HCT116 (cell line): ENCODE data around the gene PFKP. TPM values are rescaled to one million over a fixed set of nuclear protein-coding genes. Genes with fewer than 3 reads are reported as not detected.
A peak's percentile ranks its signal among the peaks of the same experiment; 100 is the strongest.

ENCODE experiments used
- ATAC-seq: fragments of 200-7000 bp; cut with Tn5 transposase; 2 replicates; pipeline ENCODE4 v1.9.1; 2020; ENCODE audit warnings: mild to moderate bottlenecking, moderate library complexity
- BruUV-seq: library from RNA; stranded (reverse); fragments of 400-500 nt; replicated peaks from 2 replicates; lab custom pipeline; 2021; lab: Mats Ljungman, UMichigan
- CTCF ChIA-PET: fragments of 300-600 bp; sonication (Branson Sonifier 250); formaldehyde crosslinking; loops from one replicate; lab custom pipeline; 2021; ENCODE audit warnings: antibody characterized with exemption; lab: Charles Lee
- POLR2A ChIA-PET: fragments of 300-600, 350-600 bp; sonication (Branson Sonifier 250); formaldehyde crosslinking; loops from one replicate; lab custom pipeline; 2021; ENCODE audit warnings: antibody characterized with exemption; lab: Charles Lee
- RAD21 ChIA-PET, 2 experiments: fragments of 300-600 bp; sonication (Branson Sonifier 250); formaldehyde crosslinking; loops; one replicate each; lab custom pipeline; 2023; ENCODE audit warnings: low total read pairs in 2 of 2; ENCODE audit not compliant: uncharacterized antibody in 2 of 2, unreplicated experiment in 2 of 2, low non-redundant PET in 1 of 2; lab: Charles Lee
- DNase-seq: peaks from one replicate; pipeline ENCODE4 v3.0.0-alpha.2; 2010; ENCODE audit warnings: low read depth, low spot score
- H2AFZ ChIP-seq: fragments of 200-600 bp; shearing (Covaris generic), sonication (generic); 2 replicates; pipeline ENCODE4 v1.6.1; 2017; ENCODE audit warnings: low read depth, mixed run types, mixed read lengths, antibody characterized with exemption, low read length; ENCODE audit not compliant: poor library complexity, severe bottlenecking
- H3K27ac ChIP-seq: 2 replicates; pipeline ENCODE4 v1.5.1; 2012; ENCODE audit warnings: low read depth, low read length
- H3K27me3 ChIP-seq: fragments of 200-600 bp; sonication (generic); 2 replicates; pipeline ENCODE4 v1.6.1; 2016; ENCODE audit warnings: mixed run types, low read length, mixed read lengths; ENCODE audit not compliant: insufficient read depth
- H3K36me3 ChIP-seq, 2 experiments: fragments of 200-500 bp in 1 of 2; fragments of 200-600 bp in 1 of 2; sonication (Bioruptor generic) in 1 of 2; sonication (generic) in 1 of 2; 2 replicates each; pipeline versions ENCODE4 v1.5.1 to v1.6.1; 2014 to 2016; ENCODE audit warnings: low read length in 2 of 2, inconsistent platforms in 1 of 2, mixed read lengths in 1 of 2, mixed run types in 1 of 2; ENCODE audit not compliant: insufficient read depth in 2 of 2, control insufficient read depth in 1 of 2
- H3K4me1 ChIP-seq, 2 experiments: fragments of 200-600 bp in 1 of 2; sonication (generic) in 1 of 2; 2 replicates each; pipeline versions ENCODE4 v1.5.1 to v1.6.1; 2012 to 2017; ENCODE audit warnings: low read length in 2 of 2, inconsistent platforms in 1 of 2, mild to moderate bottlenecking in 1 of 2, mixed read lengths in 1 of 2, mixed run types in 1 of 2, moderate library complexity in 1 of 2; ENCODE audit not compliant: insufficient read depth in 2 of 2, control insufficient read depth in 1 of 2
- H3K4me2 ChIP-seq: fragments of 200-600 bp; sonication (generic); 2 replicates; pipeline ENCODE4 v1.6.1; 2017; ENCODE audit warnings: mixed run types, low read length, mixed read lengths
- H3K4me3 ChIP-seq, 2 experiments: fragments of 200-600 bp in 1 of 2; sonication (generic) in 1 of 2; replicated peaks in 1 of 2; 2 replicates each; pipeline ENCODE4 v1.5.1; 2011 to 2016; ENCODE audit warnings: low read length in 2 of 2, control low read depth in 1 of 2, low read depth in 1 of 2, mild to moderate bottlenecking in 1 of 2, mixed read lengths in 1 of 2, mixed run types in 1 of 2
- H3K79me2 ChIP-seq: fragments of 200-600 bp; sonication (generic); 2 replicates; pipeline ENCODE4 v1.6.1; 2017; ENCODE audit warnings: mild to moderate bottlenecking, mixed run types, low read length, moderate library complexity, mixed read lengths; ENCODE audit not compliant: insufficient read depth
- H3K9ac ChIP-seq: fragments of 200-600 bp; sonication (generic); 2 replicates; pipeline ENCODE4 v1.6.1; 2016; ENCODE audit warnings: low read length, mixed read lengths
- H3K9me2 ChIP-seq: fragments of 200-600 bp; sonication (generic), shearing (Covaris generic); 2 replicates; pipeline ENCODE4 v1.6.1; 2017; ENCODE audit warnings: mixed run types, mild to moderate bottlenecking, moderate library complexity; ENCODE audit not compliant: insufficient read depth
- H3K9me3 ChIP-seq, 2 experiments: fragments of 200-500 bp in 1 of 2; fragments of 200-600 bp in 1 of 2; sonication (Bioruptor generic) in 1 of 2; sonication (generic) in 1 of 2; 2 replicates each; pipeline ENCODE4 v1.6.1; 2014 to 2017; ENCODE audit warnings: low read length in 2 of 2, mixed read lengths in 2 of 2, inconsistent platforms in 1 of 2, low read depth in 1 of 2, mild to moderate bottlenecking in 1 of 2, mixed run types in 1 of 2, moderate library complexity in 1 of 2; ENCODE audit not compliant: control insufficient read depth in 1 of 2, insufficient read depth in 1 of 2
- H4K20me1 ChIP-seq: fragments of 200-600 bp; sonication (generic), shearing (Covaris generic); 2 replicates; pipeline ENCODE4 v1.6.1; 2017; ENCODE audit warnings: mixed run types, mild to moderate bottlenecking, moderate library complexity; ENCODE audit not compliant: insufficient read depth
- EGR1 ChIP-seq: IDR thresholded peaks from 2 replicates; pipeline ENCODE4 v1.6.1; 2012; ENCODE audit warnings: low read depth
- JUND ChIP-seq: IDR thresholded peaks from 2 replicates; pipeline ENCODE4 v1.6.1; 2012
- POLR2A ChIP-seq: IDR thresholded peaks from 2 replicates; pipeline ENCODE4 v1.7.0; 2011; ENCODE audit warnings: borderline replicate concordance; ENCODE audit not compliant: insufficient read depth, insufficient read length; ENCODE audit errors: extremely low read depth
- SRF ChIP-seq: IDR thresholded peaks from 2 replicates; pipeline ENCODE4 v1.6.1; 2012; ENCODE audit warnings: low read depth
- YY1 ChIP-seq: IDR thresholded peaks from 2 replicates; pipeline ENCODE4 v1.6.1; 2011; ENCODE audit warnings: low read length, low read depth, moderate library complexity, mild to moderate bottlenecking; ENCODE audit not compliant: insufficient replicate concordance; ENCODE audit errors: extremely low read depth
- ZFX ChIP-seq: fragments of 450-650 bp; IDR thresholded peaks from 2 replicates; pipeline ENCODE4 v1.6.1; 2017
- ZNF274 ChIP-seq: fragments of 200-500 bp; sonication (Bioruptor generic); IDR thresholded peaks from 2 replicates; pipeline ENCODE4 v1.6.1; 2014; ENCODE audit warnings: mild to moderate bottlenecking, low read depth, low read length, inconsistent platforms
- intact Hi-C: fragments of 100-400 bp; cut with micrococcal nuclease; formaldehyde crosslinking; loops from 2 replicates; pipeline ENCODE4 v1.10.0; 2022
- total RNA-seq: library from RNA; stranded (reverse); gene quantifications from one replicate; pipeline ENCODE4 v1.2.1, GENCODE V29; 2021; ENCODE audit not compliant: unreplicated experiment
- TF ChIP-seq, protein P1 (sequence below): IDR thresholded peaks from 2 replicates; pipeline ENCODE4 v1.6.1; 2012

The PFKP gene
- total RNA-seq, 1 experiment from 2014 or later, result 237 TPM

DNA sequence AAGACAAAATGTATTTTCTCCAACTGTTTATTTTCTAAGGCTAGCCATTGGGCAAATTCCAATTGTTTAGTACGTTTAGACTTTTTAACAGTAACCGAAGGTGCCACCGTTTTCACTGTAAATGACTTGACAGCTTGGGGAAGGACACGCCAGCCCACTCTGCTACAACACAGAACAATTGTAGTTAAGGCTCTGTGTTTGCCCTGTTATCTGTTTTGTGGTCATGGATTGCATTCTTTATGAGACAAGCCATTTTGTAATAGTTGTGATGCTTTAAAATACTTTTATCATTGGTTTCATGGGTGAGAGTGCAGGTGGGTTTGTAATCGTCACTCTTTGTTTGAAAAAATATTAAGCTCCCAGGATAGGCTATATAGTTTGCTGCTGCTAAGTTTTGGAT is 111.8 kb downstream of the PFKP start:
- DNase-seq, result no peak
- TF ChIP-seq SRF, result no peak
- no peak for TF ChIP-seq EGR1
- TF ChIP-seq ZFX, result no peak
- no peak for TF ChIP-seq POLR2A
- TF ChIP-seq, protein P1, sequence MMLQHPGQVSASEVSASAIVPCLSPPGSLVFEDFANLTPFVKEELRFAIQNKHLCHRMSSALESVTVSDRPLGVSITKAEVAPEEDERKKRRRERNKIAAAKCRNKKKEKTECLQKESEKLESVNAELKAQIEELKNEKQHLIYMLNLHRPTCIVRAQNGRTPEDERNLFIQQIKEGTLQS, result no peak
- TF ChIP-seq, all 23 proteins: peak for 0
- POLR2A ChIA-PET, result no interaction called here

DNA sequence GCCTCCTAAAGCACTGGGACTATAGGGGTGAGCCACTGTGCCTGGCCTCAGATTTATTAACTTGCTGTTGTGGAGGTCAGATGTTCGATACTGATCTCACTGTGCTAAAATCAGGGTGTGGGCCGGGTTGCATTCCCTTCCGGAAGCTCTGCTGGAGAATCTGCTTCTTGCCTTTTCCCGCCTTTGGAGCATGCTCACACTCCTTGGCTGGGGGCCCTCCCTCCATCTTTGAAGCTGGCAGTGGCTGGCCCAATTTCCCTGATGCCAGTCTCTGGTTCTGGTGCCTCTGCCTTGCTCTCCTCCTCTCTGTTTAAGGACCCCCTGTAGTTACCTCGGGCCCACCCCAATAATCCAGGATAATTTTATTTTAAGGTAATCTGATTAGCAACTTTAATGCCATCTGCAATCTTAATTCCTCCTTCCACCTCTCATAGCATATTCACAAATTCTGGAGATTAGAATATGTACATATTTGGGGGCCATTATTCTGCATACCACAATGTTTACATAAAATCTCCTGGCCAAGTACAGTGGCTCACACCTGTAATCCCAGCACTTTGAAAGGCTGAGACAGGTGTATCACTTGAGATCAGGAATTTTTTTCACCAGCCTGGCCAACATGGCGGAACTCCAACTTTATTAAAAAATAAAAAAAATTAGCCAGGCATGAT is 113.1 kb downstream of the PFKP start:
- CTCF ChIA-PET, result interaction anchor here (1.7 kb wide), 1 partner anchor 13 kb away, joined by 5 read pairs; no protein-coding TSS in a partner anchor

More for the DNA sequence above, 111.8 kb downstream of the PFKP start:
- BruUV-seq, result no TSS peak
- Histone ChIP-seq H3K9ac (no peak overlapping the region), H3K27ac (no peak overlapping the region), H3K4me3 (no peak overlapping the region), H3K27me3 (no peaks in the 10 kb centered on the region), H3K79me2 (no peaks in the 10 kb centered on the region), H4K20me1 (no peaks in the 10 kb centered on the region), H3K9me3 (no peaks in the 10 kb centered on the region), H2AFZ (no peak overlapping the region), H3K4me2 (no peak overlapping the region), H3K4me1 (no peaks in the 10 kb centered on the region), H3K9me2 (no peaks in the 10 kb centered on the region), H3K36me3 (no peaks in the 10 kb centered on the region)
- CTCF ChIA-PET, result no interaction called here
- RAD21 ChIA-PET, result no interaction called here
- ATAC-seq, result no peak
- intact Hi-C loops, result no loop called here

More for the DNA sequence above, 113.1 kb downstream of the PFKP start:
- H3K36me3 ChIP-seq, result no peaks in the 10 kb centered on the region
- H3K9ac ChIP-seq, result no peak overlapping the region
- no peaks in the 10 kb centered on the region for H3K79me2 ChIP-seq
- no peak overlapping the region for H3K4me2 ChIP-seq
- no peak overlapping the region for H2AFZ ChIP-seq
- BruUV-seq, result no TSS peak
- TF ChIP-seq JUND, result no peak
- no peak for TF ChIP-seq ZNF274
- TF ChIP-seq YY1, result peak; percentile 85
- TF ChIP-seq, all 23 proteins: peak for 1
- intact Hi-C loops, result no loop called here
- ATAC-seq (peak; percentile 25; the same call in 1 of the 2 replicates), DNase-seq (no peak)
- RAD21 ChIA-PET, result no interaction called here
- no peak overlapping the region for H3K4me3 ChIP-seq
- no peaks in the 10 kb centered on the region for H3K27me3 ChIP-seq
- POLR2A ChIA-PET, result no interaction called here
- H3K9me3 ChIP-seq, result no peaks in the 10 kb centered on the region
- no peaks in the 10 kb centered on the region for H3K9me2 ChIP-seq
- H3K27ac ChIP-seq, result no peak overlapping the region
- no peaks in the 10 kb centered on the region for H4K20me1 ChIP-seq
- H3K4me1 ChIP-seq, result no peaks in the 10 kb centered on the region
